IMR-90 (cell line): ENCODE measurements around the gene PDZD7.

Experiments used
- BHLHE40 ChIP-seq: fragments of 150-350 bp; IDR thresholded peaks from 2 replicates; pipeline ENCODE4 v1.6.1; 2016; ENCODE audit warnings: mild to moderate bottlenecking, low read depth, low read length
- CEBPB ChIP-seq: IDR thresholded peaks from 2 replicates; pipeline ENCODE4 v1.6.1; 2012; ENCODE audit warnings: low read depth, low read length, improper control_type of control experiment
- MAZ ChIP-seq: IDR thresholded peaks from 2 replicates; pipeline ENCODE4 v1.6.1; 2012; ENCODE audit warnings: low read depth, mild to moderate bottlenecking, low read length, improper control_type of control experiment, moderate library complexity, borderline replicate concordance
- MXI1 ChIP-seq: IDR thresholded peaks from 2 replicates; pipeline ENCODE4 v1.6.1; 2012; ENCODE audit warnings: low read depth, mild to moderate bottlenecking, low read length, moderate library complexity, borderline replicate concordance
- POLR2A ChIP-seq: IDR thresholded peaks from 2 replicates; pipeline ENCODE4 v1.6.1; 2012; ENCODE audit warnings: mild to moderate bottlenecking, low read depth, low read length
- RAD21 ChIP-seq: IDR thresholded peaks from 2 replicates; pipeline ENCODE4 v1.6.1; 2012; ENCODE audit warnings: low read length, improper control_type of control experiment
- RFX5 ChIP-seq: IDR thresholded peaks from 2 replicates; pipeline ENCODE4 v1.8.0; 2012; ENCODE audit warnings: low read depth, mild to moderate bottlenecking, low read length, moderate library complexity
- SMC3 ChIP-seq: fragments of 150-350 bp; IDR thresholded peaks from 2 replicates; pipeline ENCODE4 v1.6.1; 2016; ENCODE audit warnings: low read depth, mild to moderate bottlenecking, antibody characterized with exemption, low read length, moderate library complexity
- TF ChIP-seq, protein P1 (sequence below): conservative IDR thresholded peaks from 2 replicates; pipeline ENCODE4 v1.5.1; 2012; ENCODE audit warnings: mild to moderate bottlenecking, low read depth, low read length, improper control_type of control experiment
- TF ChIP-seq, protein P2 (sequence below): fragments of 150-350 bp; IDR thresholded peaks from 2 replicates; pipeline ENCODE4 v1.6.1; 2016; ENCODE audit warnings: low read depth, mild to moderate bottlenecking, low read length, moderate library complexity, borderline replicate concordance

DNA sequence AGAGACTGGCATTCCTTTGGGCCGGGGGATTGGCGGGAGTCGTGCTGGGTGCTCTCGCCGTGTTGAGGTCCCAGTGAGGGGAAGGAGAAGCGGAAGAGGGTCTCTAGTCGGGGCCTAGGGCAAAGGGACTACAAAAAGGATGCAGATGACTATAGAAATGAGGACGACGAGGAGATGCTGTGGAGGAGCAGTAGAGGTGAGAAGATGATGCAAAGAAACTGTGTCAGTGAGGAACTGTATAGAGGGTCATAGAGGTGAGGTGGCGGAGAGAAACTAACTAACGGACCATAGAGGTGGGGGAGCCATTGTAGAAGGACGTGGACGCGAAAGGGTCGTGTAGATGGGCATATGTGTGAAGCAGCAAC is 43.3 kb downstream of the PDZD7 start:
- TF ChIP-seq POLR2A (no peak), MAZ (no peak), CEBPB (no peak), RFX5 (no peak), BHLHE40 (no peak), MXI1 (no peak), SMC3 (no peak), RAD21 (no peak)
- TF ChIP-seq, protein P1, sequence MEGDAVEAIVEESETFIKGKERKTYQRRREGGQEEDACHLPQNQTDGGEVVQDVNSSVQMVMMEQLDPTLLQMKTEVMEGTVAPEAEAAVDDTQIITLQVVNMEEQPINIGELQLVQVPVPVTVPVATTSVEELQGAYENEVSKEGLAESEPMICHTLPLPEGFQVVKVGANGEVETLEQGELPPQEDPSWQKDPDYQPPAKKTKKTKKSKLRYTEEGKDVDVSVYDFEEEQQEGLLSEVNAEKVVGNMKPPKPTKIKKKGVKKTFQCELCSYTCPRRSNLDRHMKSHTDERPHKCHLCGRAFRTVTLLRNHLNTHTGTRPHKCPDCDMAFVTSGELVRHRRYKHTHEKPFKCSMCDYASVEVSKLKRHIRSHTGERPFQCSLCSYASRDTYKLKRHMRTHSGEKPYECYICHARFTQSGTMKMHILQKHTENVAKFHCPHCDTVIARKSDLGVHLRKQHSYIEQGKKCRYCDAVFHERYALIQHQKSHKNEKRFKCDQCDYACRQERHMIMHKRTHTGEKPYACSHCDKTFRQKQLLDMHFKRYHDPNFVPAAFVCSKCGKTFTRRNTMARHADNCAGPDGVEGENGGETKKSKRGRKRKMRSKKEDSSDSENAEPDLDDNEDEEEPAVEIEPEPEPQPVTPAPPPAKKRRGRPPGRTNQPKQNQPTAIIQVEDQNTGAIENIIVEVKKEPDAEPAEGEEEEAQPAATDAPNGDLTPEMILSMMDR, result no peak
- TF ChIP-seq, protein P2, sequence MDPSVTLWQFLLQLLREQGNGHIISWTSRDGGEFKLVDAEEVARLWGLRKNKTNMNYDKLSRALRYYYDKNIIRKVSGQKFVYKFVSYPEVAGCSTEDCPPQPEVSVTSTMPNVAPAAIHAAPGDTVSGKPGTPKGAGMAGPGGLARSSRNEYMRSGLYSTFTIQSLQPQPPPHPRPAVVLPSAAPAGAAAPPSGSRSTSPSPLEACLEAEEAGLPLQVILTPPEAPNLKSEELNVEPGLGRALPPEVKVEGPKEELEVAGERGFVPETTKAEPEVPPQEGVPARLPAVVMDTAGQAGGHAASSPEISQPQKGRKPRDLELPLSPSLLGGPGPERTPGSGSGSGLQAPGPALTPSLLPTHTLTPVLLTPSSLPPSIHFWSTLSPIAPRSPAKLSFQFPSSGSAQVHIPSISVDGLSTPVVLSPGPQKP, result no peak
